Stimulated activated CD8-positive, alpha-beta memory T cell treated with anti-CD3 and anti-CD28 coated beads, Interleukin-7, amount 100 ng/mL, for 24 hours (primary cell): ENCODE data around the gene CHRNB2.

ENCODE experiments used
- DNase-seq: peaks from one replicate; pipeline ENCODE4 v3.0.0-alpha.2; 2020; ENCODE audit warnings: low read depth

The CHRNB2 gene

DNA sequence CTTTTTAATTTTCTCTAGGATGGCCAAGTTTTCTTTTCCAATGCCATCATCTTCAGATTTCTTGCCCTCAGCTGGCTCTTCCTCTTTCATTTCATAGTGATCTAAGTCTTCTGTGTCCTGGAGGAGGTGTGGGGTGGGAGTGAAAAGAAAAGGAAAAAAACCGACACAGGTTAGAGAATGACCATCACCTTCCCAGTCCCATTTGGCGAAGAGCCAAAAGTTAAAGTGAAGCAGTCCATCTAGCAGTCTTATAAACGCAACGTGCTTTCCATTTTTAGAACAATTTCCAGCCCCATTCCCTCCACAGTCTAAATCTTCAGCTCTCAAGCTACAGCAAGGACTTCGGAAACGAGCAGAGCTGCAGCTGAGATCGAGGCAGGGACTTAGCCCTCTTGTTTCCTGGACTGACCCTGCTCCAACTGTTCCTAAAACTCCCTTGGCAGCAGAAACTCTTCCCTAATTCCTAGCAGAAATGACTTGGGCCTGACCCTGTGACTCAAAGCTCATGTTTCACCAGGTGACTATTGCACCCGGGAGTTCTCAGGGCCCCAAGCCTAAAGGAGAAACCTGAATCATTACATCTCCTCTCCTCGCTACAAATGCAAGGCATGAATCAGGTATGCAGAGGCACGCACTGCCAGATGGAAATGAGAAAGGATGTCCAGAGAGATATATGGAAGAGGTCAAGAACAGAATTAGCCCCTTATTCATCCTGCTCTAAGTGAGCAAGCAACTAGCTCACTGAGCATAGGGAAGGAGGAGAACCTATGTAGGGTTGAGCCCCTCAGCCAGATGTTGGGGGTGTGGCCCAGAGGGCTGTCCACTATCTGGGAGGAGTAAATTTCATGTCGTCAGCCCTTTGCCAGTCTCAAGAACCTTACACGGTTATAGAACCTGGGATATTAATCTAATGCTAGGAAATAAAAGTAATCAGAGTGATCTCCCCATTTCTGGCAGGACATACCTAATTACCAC, 14.2 kb upstream of the CHRNB2 start:
- no peak for DNase-seq

- no peak for DNase-seq
These were observed 11.2 kb upstream of the CHRNB2 start for GRCh38 chr1:154556422-154556821.

GRCh38 chr1:154557248-154557938, 10.2 kb upstream of the CHRNB2 start:
- no peak for DNase-seq

GRCh38 chr1:154557939-154558719, 9.4 kb upstream of the CHRNB2 start, which contains the start of gene UBE2Q1:
TSS of gene UBE2Q1 (minus strand) at chr1:154558662. CDS start at chr1:154558553, 109 bp downstream.
- no peak for DNase-seq

DNA sequence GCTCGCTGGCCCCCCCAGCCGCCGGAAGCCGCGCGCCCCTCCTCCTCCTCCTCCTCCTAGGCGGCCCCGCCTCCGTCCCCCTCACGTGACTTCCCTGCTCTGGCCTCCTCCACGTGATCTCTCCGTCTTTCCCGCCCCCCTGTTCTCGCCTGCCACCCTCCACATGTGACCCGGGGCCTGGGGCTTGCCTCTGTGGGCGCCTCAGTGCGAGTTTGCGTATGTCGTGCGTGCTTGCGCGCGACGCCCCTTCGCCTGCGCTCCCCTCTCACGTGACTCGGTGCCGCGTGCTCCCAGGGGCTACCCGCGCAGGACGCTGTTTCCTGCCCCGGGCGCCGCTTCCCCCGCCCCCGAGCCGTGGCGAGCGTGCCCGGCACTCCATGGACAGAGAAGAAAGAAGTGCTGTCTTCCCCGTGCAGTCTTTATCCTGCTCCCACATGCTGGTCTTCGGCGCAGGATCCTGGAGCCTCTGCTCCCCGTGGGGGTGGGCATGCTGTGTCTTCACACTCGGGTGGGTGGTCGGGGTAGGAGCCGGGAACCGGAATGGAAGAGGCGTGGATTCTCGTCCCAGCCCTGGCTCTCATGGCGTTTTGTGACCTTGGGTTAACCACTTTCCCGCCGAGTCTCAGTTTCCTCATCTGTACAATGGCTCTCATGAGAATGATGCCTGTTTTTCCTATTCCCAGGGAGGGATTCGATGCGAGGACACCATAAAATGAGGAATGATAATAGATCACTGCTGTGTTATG, 8.7 kb upstream of the CHRNB2 start:
- peak; percentile 99 for DNase-seq

DNA sequence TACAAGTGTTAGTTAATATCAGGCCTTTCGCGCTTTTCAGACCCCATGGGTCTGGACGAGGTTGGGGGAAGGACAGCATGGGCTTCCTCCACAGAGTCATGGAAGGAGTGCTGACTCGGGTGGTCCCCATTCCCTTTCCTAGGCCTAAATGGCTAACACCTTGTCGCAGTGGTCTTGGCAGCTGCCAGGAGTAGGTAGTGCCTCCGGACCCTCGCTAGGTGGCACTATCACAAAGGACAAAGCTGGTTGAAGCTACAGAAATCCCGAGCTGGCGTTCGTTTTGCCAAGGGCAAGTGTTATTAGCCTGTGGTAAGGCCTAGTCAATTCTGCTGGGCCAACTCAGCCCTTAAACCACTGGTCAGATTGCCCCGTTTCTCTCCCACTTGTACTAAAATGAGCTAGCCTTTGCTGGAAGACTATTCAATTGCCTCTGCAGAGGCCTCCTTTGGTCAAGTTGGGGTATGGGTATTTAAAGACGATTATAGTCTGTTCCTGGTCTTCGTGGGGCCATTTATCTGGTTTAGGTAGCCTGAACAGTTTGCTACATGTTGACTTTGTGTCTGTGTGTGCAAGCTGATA, 8.0 kb upstream of the CHRNB2 start:
- peak; percentile 58 for DNase-seq

DNA sequence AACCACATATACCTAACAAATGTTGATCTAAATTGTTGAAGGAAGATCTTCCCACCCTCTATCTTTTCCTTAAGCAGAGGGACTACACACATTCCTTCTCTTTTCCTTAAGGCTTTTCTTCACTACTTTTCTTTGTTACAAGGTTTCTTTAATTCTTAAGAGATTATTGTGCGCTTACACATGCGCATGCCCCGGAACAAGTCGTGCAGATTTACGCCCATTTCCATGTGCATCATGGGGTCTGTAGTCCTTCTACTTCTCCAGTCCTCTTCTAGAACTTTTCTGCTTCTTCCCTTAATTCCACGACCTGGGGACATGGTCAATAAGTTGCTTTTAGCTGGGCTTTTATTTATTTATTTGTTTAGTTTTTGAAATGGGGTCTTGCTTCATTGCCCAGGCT, 1.7 kb upstream of the CHRNB2 start:
- no peak for DNase-seq

GRCh38 chr1:154568157-154568815, 708 bp downstream of the CHRNB2 start:
- DNase-seq = no peak

DNA sequence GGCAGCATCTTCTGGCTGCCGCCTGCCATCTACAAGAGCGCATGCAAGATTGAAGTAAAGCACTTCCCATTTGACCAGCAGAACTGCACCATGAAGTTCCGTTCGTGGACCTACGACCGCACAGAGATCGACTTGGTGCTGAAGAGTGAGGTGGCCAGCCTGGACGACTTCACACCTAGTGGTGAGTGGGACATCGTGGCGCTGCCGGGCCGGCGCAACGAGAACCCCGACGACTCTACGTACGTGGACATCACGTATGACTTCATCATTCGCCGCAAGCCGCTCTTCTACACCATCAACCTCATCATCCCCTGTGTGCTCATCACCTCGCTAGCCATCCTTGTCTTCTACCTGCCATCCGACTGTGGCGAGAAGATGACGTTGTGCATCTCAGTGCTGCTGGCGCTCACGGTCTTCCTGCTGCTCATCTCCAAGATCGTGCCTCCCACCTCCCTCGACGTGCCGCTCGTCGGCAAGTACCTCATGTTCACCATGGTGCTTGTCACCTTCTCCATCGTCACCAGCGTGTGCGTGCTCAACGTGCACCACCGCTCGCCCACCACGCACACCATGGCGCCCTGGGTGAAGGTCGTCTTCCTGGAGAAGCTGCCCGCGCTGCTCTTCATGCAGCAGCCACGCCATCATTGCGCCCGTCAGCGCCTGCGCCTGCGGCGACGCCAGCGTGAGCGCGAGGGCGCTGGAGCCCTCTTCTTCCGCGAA, 3.8 kb downstream of the CHRNB2 start:
- DNase-seq = no peak

DNA sequence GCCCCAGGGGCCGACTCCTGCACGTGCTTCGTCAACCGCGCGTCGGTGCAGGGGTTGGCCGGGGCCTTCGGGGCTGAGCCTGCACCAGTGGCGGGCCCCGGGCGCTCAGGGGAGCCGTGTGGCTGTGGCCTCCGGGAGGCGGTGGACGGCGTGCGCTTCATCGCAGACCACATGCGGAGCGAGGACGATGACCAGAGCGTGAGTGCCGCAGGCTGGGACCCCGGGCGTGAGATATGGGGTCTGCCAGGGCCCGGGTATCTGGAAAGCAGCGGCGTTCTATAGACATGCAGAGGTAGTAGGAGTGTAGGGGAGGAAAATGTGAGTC, 4.3 kb downstream of the CHRNB2 start:
- DNase-seq = no peak

DNA sequence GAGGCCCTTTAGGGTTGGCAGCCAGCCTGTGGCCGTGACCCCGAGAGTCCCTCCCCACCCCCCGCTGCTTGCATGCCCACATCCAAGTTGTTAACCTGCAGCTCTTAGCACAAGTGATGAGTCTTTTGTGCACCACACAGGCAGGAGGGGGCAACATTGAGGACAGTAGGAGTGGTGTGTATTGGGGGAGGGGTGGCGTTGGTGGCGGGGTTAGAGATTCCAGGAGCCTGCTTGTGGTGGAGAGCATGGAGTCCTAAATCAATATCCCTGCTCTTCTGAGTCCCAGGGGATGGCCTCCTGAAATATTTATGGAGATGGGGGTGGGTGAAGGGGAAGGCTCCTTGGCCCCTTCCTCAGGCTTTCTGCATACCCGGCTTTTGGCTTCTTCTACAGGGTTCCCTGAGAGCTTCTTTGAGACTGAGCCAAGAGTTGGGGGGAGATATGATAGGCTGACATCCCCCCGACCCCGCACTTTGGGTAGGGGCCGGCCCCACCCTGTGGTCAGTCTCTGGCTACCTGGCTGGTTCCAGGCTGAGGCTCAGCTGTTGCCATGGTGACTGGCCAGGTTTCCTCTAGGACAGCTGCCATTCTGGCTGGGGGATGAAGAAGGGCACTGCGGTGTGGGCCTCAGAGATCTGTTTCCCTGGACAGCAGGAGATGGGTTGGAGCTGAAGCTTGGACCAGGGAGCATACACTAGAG, 5.0 kb downstream of the CHRNB2 start:
- DNase-seq = no peak

DNA sequence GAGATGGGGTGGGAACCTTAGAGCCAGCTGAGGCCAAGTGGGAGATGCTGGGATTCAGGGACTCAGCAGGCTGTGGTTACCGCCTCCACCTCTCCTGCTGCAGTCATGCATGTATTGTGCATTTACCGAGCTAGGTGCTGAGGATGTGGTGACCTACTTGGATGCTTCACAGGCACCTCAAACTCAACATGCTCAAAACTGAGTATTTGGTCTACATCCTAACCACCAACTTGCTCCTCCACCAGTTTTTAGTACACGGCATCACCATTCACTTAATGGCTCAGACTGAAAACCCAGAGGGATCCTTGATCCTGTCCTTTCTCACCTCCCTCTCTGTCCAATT, 5.6 kb downstream of the CHRNB2 start:
- DNase-seq = no peak

GRCh38 chr1:154574716-154575115, 7.1 kb downstream of the CHRNB2 start:
- DNase-seq = no peak

GRCh38 chr1:154575147-154575927, 7.8 kb downstream of the CHRNB2 start:
- no peak for DNase-seq

DNA sequence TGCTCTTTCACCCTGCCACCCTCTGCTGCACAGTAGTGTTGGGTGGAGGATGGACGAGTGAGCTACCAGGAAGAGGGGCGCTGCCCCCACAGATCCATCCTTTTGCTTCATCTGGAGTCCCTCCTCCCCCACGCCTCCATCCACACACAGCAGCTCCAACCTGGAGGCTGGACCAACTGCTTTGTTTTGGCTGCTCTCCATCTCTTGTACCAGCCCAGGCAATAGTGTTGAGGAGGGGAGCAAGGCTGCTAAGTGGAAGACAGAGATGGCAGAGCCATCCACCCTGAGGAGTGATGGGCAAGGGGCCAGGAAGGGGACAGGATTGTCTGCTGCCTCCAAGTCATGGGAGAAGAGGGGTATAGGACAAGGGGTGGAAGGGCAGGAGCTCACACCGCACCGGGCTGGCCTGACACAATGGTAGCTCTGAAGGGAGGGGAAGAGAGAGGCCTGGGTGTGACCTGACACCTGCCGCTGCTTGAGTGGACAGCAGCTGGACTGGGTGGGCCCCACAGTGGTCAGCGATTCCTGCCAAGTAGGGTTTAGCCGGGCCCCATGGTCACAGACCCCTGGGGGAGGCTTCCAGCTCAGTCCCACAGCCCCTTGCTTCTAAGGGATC, 8.5 kb downstream of the CHRNB2 start:
- no peak for DNase-seq

DNA sequence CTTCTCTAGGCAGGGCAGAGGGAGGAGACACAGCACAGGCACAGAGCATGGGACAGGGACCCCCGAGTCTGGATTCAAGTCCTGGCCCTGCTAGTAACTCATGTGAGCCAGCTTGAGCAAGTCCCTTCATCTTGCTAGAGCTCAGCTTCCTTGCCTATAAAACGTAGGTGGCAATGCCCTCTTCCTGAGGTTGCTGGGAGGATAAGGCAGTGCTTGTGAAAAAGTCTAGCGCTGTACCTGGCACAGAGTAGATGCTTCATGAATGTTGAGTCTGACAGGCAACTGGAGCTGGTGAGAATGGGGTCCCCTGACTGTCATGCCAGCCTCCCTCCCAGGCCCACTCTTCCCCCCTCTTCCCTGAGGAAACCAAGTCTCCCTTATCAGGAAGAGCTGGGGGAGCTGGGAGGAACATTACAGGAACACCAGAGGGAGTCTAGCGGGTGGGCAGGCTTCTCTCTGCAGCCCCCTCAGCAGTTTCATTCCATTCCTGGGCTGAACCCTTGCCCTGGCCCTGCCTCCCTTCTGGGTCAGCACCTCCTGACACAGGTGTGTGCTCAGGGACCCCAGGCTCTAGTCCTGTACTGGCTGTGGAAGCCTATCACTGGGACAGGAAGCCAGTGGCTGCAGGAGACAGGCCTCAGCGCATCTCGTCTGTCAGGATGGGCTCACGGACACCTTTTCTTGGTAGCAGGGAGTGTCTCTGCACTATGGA, 9.9 kb downstream of the CHRNB2 start:
- no peak for DNase-seq

DNA sequence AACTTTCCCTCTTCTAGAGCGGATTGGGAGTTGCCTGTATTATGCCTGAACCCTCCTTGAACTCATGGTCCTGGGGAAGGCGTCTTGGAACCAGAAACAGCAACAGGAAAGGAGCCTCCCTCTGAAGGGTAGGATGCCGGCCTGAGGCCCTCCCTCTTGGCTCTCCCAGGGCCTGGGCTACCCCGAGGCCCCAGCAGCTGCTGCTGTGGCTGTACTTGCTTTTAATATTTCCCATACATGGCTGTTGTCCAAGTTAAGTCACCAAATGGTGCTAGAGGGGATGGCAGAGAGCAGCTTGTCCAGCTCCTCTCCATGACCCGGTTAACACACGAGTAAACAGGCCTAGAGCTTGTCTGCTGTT, 10.5 kb downstream of the CHRNB2 start:
- no peak for DNase-seq

GRCh38 chr1:154579374-154579773, 11.8 kb downstream of the CHRNB2 start:
- no peak for DNase-seq
